Left kidney (tissue), 8 donors: ENCODE data around the gene BACE1. TPM values are rescaled to one million over a fixed set of nuclear protein-coding genes. Genes with fewer than 3 reads are reported as not detected.
"Not testable (repeated sequence)": the region's sequence is repeated elsewhere in the genome, so short reads cannot be mapped to it uniquely, and the experiment has no call there.

ENCODE experiments used
- DNase-seq: peaks from one replicate; pipeline ENCODE4 v3.0.0-alpha.2; 2013
- long read RNA-seq, 8 donors: transcript quantifications; one replicate each; lab custom pipeline, GENCODE V29; 2026
- polyA plus RNA-seq: library from polyadenylated mRNA; unstranded; fragments of 120-200 nt; gene quantifications from one replicate; pipeline ENCODE4 v1.2.1, GENCODE V29; 2013; ENCODE audit not compliant: insufficient read length

BACE1 gene
- 62.5 TPM for polyA plus RNA-seq
- long read RNA-seq, donor 1, full-length matches to known transcripts = 17 of 17 reads
- long read RNA-seq, donor 1, partial matches to known transcripts = 0 of 17 reads
- long read RNA-seq, donor 1, other reads (novel, unspliced or antisense) = 0 of 17 reads
- long read RNA-seq, donor 2, full-length matches to known transcripts = 11 of 11 reads
- long read RNA-seq, donor 2, partial matches to known transcripts = 0 of 11 reads
- long read RNA-seq, donor 2, other reads (novel, unspliced or antisense) = 0 of 11 reads
- long read RNA-seq, donor 3, full-length matches to known transcripts = 4 of 4 reads
- long read RNA-seq, donor 3, partial matches to known transcripts = 0 of 4 reads
- long read RNA-seq, donor 3, other reads (novel, unspliced or antisense) = 0 of 4 reads
- long read RNA-seq, donor 4 = 0 reads
- long read RNA-seq, donor 5, full-length matches to known transcripts = 5 of 5 reads
- long read RNA-seq, donor 5, partial matches to known transcripts = 0 of 5 reads
- long read RNA-seq, donor 5, other reads (novel, unspliced or antisense) = 0 of 5 reads
- long read RNA-seq, donor 6, full-length matches to known transcripts = 9 of 9 reads
- long read RNA-seq, donor 6, partial matches to known transcripts = 0 of 9 reads
- long read RNA-seq, donor 6, other reads (novel, unspliced or antisense) = 0 of 9 reads
- long read RNA-seq, donor 7, full-length matches to known transcripts = 16 of 16 reads
- long read RNA-seq, donor 7, partial matches to known transcripts = 0 of 16 reads
- long read RNA-seq, donor 7, other reads (novel, unspliced or antisense) = 0 of 16 reads
- long read RNA-seq, donor 8, full-length matches to known transcripts = 2 of 2 reads
- long read RNA-seq, donor 8, partial matches to known transcripts = 0 of 2 reads
- long read RNA-seq, donor 8, other reads (novel, unspliced or antisense) = 0 of 2 reads

GRCh38 chr11:117316197-117316961 lies at the start of gene BACE1:
Gene BACE1 (minus strand): TSS chr11:117316256. CDS start chr11:117315795, 461 bp downstream.
- peak; percentile 86 for DNase-seq

DNA sequence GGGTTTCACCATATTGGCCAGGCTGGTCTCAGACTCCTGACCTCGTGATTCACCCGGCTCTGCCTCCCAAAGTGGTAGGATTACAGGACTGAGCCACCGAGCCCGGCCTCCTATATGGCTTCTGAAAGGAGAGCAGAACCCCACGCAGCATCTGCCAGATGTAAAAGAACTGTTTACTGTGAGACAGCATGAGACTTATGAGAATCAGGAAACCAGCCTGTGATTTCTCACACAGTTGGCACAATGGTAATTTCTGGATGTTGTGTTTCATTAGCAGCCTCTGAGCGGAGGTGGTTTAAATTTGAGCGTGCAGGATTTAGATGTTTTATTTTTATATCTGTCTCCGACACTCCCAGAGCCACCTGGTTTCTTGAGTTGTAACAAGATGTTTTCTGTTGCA lies 45.4 kb upstream of the BACE1 start:
- no peak for DNase-seq

GRCh38 chr11:117356126-117356890 lies 40.3 kb upstream of the BACE1 start:
- DNase-seq = no peak

DNA sequence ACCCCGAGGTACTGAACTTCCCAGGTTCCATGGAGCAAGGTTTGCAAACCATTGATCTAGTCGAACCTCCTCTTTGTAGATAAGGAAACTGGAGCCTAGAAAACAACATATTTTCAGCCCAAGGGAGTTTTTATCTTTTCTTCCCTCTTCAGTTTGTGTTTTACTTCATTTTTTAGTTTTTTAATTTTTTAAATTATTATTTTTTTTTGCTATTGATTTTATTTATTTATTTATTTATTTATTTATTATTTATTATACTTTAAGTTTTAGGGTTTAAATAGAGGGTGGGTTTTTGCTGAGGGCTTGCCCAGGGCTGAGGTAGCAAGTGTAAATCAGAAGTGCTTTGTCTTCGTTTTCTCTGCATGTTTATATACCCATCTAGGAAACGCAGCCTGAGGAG lies 38.5 kb upstream of the BACE1 start:
- DNase-seq = no peak

- no peak for DNase-seq
These were observed 29.0 kb upstream of the BACE1 start for GRCh38 chr11:117345039-117345438.

- no peak for DNase-seq
These were observed 21.0 kb upstream of the BACE1 start for GRCh38 chr11:117337076-117337475.

DNA sequence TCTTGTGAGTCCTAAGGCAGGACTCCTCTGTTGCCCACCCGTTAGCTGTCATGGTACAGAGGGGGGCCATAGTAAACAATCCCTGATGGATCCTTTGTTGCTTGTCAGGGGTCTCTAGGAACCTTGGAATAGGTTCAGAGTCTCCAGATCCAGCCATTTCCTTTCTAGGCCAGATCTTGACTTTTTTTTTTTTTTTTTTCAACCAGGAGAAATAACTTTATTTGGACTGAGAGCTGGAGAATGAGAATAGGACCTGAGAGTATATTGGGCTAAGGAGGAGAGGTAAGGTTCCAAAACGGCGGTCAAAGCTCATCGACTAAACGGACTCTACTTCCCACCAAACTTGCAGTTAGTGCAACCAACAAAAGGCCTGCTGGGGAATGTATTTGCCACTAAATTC lies 19.3 kb upstream of the BACE1 start:
- no peak for DNase-seq

DNA sequence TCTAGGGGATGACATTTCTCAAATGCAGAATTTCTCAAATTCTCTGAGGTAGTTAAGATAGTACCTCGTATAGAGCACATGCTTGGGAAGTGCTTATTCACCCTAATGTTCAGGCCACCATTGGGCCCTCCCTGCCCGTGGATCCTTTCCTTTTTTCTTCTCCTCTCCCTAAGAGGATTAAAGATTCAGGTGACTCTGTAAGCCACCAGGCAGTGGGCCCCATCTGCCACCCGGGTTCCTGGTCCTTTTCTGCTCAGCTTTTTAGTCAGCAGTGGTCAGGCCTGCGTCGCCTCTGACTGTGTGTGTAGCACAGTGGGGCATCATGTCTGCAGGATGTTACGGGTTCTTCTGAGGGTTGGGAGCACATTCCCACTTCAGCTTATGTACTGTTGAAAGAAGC lies 18.8 kb upstream of the BACE1 start:
- DNase-seq = no peak

DNA sequence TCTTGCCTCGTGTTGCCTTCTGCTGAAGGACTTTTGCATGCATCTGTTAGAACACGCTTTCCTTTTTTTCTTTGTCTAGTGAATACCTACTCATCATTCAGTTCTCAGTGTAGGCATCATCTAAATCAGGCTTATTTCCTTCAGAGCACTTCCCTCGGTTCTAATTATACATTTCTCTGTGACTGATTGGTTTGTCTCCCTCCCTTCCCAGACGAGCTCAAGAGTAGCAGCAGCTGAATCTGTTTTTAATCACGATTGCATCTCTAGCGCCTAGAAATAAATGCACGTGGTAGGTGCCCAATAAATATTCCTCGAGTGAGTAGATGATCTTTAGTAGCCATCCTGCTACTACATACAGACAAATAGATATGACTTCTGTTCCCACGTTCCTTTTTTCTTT lies 17.9 kb upstream of the BACE1 start:
- DNase-seq = no peak

GRCh38 chr11:117332843-117333242 lies 16.8 kb upstream of the BACE1 start:
- no peak for DNase-seq

DNA sequence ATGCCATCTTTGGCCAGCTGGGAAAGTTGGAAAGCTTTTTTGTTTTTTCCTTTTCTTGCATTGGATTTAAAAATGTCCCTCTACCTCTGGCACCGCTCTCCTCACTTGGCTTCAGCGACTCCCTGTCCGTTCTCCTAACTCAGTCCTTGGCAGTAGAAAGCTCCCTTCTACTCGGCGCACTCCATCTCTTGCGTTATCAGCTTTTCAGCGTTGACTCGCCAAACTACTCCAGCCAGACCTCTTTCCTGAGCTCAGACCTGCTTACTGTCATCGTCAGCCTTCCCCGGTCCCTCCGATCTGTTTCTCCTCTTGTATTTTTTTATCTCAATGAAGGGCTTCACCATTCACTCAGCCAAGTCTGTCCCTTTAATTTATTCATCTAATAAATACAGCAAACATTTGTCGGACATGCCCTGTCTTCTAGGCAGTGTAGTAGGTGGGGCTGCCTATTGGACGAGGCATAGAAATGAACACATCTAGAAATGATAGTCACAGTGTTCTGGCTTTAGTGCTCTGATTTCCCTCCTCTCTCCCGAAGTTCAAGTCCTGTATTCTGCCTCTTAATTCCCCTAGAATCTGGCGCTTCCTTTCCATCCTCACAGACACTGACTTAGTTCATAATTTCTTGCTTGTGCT lies 12.4 kb upstream of the BACE1 start:
- no peak for DNase-seq

DNA sequence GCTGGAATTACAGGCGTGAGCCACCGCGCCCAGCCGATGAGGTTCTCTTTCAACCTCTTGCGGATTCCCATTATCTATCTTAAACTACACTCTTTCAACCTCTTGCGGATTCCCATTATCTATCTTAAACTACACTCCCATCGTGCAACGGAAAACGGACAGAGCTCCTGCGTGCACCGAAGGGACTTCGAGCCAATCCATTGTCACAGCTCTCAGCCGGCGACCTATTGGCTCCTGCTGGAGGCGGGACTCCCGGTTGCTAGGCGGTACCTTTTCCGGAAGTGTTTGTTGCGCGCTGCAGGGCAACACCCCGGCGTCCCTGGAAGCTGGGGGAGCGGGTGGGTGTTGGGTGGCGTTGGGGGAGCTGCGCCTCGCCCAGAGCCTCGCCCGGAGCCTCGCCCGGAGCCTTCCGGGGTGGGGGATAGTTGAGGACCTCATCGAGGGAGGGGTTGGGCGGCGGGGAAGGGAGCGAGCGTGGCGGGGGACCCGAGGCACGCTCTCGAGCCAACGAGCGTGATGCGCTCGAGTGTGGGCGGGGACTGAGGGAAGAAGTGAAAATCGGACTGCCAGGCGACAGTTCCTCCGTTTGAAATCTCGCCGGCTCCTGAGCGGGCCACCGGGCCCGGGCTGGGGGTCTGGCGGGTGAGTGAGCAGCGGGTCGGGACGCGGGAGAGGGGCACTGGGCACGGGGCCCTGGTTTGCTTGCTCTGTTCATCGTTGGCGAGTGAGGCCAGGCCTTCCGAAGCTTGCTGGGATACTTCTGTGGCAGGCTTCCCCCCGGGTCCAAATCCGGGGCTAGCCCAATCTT lies 11.7 kb upstream of the BACE1 start, which contains the start of gene CEP164:
Gene CEP164, plus strand, starts transcription at position 288 of the 808 bp plus-strand sequence. CDS start 10,733 bp downstream, outside the sequence.
- peak; percentile 93 for DNase-seq

DNA sequence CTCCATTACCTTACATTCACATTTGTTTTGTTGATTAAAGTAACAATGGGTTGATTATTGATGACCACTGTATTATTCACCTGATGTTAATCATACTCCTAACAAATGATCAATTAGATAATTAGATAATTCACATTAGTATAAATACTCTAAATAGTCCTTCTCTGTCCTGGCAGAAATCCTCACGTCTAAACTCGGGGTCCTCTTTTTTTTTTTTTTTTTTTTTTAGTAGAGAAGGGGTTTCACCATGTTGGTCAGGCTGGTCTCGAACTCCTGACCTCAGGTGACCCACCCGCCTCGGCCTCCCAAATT lies 11.2 kb upstream of the BACE1 start:
- DNase-seq = not testable (repeated sequence)

GRCh38 chr11:117319214-117319840 lies 3.3 kb upstream of the BACE1 start:
- DNase-seq = no peak

DNA sequence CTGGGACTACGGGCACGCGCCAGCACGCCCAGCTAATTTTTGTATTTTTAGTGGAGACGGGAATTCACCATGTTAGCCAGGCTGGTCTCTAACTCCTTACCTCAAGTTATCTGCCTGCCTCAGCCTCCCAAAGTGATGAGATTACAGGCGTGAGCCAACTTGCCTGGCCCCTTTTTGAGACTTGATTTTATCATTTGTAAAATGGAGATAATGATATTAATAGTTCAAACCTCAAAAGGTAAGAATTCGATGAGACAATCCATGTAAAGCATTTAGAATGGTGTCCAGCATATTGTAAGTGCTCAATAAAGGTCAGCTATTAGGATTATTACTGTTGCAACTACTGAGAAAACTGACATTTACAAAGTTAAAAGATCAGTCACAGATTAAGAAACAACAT lies 2.7 kb upstream of the BACE1 start:
- no peak for DNase-seq

- DNase-seq = no peak
These were observed 515 bp downstream of the BACE1 start for GRCh38 chr11:117315285-117316196.

DNA sequence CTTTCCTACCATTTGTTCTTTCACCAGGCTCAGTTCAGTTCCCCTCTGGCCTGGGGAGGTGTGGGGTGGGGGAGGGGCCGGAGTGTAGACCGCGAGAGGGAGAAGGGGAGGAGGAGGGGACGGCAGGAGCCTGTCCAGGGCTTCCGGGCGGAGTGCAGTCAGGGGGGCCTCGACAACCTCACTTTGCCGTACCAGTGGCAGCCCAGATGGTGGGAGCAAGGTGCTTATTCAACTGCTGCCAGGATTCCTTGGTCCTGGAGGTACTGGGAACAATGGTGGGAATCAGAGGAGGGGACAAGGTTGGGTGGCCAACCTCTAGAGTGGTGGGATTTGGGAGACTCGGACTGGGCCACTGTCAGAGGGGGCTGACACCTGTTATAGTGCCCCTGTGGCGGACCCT lies 1.2 kb downstream of the BACE1 start:
- DNase-seq = no peak
